ENCODE results near the gene ARHGEF17.

Gene ARHGEF17

DNA sequence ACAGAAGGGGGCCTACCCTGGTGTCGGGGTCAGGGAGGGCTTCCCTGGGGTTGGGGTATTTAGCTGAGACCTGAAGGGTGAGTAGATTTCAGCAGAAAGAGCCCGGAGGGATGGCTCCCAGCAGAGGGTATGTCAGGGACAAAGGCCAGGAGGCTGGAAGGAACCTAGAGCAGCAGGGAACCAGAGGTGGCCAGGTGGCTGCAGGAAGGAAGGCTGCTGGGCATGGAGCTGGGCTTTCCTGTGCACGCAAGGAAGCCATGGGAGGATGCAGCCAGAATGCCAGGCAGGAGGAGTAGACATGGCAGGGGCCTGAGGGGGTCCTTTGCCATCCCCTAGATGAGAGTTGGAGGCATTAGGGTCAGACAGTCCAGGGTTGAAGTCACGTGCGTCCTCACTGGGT lies 40.8 kb downstream of the ARHGEF17 start:
- in situ Hi-C loops (cut with MboI; ENCODE audit: low sequenced_read_pairs), result no loop called here

DNA sequence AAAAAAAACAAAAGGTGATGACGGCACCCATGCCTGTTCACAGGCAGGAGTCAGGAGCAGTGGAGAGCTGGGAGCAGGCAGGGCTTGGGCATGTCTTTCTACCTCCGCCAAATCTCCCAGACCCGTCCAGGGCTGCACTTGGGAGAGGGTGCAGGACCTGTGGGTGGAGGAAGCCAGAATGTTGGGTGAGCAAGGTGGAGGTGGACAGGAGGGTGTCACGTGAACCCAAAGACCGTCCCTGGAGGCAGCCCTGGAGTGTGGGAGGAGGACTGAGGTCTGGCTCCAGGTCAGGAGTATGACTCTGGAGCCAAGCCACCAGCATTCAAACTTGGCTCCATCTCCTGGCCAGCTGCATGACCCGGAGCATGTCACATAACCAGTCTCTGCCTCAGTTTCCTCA lies 41.6 kb downstream of the ARHGEF17 start:
- in situ Hi-C loops (cut with MboI; ENCODE audit: low sequenced_read_pairs), result no loop called here

DNA sequence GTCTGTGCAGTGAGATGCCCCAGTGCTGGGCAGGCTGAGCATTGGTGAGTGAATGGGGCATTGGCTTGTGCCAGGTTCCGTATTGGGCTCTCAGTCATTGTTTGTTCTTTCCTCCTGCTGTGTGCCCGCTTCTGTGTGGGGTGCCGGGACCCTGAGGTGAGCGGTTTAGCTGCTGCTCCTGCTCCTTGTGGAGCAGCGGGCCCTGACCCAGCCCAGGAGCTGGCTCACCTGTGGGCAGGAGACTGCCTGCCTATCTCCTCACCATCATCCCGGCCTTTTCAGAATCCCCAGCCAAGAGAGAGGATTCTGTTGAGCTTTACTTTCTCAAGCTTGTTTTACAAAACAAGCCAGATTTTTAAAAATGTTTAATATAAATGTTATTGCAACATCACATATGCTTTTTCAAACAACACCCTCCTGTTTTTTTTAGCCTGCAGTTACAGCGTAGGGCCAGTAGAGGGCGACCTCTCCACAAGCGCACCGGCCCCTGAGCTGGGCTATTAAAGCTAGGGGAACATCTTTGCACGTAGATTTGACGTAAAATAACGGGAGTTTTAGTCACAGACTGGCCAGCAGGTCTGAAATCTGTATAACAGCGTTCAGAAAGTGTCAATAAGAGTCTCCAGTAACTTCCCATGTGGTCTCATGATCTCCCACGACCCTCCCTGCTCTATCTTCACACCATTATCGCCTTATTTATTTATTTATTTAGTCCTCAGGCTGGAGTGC lies 43.0 kb downstream of the ARHGEF17 start:
- in situ Hi-C loops (cut with MboI; ENCODE audit: low sequenced_read_pairs), result no loop called here

DNA sequence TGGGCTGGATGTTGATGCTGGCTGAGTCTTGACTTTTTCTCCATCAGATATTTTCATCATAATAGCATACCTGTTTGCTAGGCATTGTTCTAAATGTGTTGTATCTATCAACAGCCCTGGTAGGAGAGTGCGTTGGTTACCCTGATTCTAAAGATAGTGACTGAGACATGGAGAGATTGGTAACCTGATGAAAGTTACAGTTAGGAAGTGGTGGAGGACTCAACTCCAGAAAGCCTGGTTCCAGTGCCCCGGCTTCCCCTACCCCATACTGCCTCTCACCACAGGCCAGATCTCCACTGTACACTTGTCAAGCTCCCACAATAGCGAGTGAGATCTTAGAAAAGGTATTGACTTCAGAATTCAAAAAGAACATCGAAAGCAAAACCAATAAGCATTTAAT lies 45.3 kb downstream of the ARHGEF17 start:
- in situ Hi-C loops (cut with MboI; ENCODE audit: low sequenced_read_pairs), result no loop called here

DNA sequence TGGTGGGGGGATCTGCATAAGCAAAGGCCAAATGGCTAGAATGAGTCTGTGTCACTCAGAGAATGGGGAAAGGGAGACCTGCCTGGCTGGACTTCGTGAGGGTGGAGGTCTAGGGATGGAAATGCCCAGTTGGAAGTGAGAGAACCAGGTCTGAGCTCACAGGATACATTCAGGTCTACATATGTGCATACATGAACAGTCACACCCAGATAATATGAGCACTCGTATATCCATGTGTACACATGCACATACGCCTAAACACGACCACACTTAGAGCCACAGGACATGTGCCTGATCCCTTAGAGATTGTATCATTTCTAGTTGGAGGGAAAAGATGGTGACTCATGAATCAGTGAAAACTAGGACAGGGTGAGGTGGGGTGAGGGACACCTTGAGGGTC lies 47.0 kb downstream of the ARHGEF17 start:
- in situ Hi-C loops (cut with MboI; ENCODE audit: low sequenced_read_pairs), result no loop called here

DNA sequence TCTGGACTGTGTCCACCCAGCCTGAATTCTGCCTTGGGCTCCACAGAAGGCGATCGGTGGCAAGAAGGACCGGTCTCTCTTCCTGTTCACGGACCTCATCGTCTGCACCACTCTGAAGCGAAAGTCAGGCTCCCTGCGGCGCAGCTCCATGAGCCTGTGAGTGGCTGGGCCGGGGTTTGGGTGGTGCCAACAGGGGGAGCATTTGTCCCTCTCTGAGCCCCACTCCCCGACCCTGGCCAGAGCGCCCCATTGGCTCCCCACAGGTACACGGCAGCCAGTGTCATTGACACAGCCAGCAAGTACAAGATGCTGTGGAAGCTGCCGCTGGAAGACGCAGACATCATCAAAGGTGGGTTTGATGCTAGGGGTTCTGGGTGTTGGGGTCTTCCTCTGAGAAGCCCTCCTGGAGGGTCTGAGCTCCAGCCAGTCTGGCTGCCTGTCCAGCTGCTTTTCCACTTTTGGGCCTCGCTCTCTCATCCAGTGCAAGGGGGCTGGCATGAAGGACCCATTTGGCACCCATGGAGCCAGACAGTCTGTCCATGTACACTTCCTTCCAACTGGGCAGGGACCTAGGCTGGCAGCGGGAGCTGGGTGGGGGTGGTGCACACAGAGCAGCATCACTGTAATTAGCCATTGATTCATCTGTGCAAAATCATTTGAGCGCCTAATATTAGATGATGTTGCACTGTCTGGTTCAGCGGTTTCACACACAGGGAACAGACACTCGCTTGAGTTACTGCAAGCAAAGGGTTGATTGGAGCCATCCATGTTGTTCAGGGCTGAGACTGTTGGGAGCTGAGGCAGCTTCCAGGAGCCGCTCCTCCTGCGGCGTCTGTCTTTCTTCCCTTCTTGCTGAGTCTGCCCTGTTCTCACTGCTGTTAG lies 49.1 kb downstream of the ARHGEF17 start:
- in situ Hi-C loops (cut with MboI; ENCODE audit: low sequenced_read_pairs), result no loop called here

DNA sequence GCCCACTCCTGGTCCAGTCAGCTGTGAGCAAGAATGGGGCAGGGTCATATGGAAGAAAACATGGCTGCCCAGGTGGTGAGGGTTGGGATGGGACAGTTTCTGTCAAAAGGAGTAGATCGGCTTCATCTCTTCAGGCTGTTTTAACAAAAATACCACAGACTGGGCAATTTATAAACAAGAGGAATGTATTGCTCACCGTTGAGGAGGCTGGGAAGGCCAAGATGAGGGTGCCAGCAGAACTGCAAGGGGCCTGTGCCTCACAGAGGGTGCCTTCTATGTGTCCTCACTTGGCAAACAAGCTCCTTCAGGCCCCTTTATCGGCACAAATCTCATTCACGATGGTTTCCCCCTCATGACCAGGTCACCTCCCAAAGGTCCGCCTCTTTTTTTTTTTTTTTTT lies 50.0 kb downstream of the ARHGEF17 start:
- in situ Hi-C loops (cut with MboI; ENCODE audit: low sequenced_read_pairs), result no loop called here

DNA sequence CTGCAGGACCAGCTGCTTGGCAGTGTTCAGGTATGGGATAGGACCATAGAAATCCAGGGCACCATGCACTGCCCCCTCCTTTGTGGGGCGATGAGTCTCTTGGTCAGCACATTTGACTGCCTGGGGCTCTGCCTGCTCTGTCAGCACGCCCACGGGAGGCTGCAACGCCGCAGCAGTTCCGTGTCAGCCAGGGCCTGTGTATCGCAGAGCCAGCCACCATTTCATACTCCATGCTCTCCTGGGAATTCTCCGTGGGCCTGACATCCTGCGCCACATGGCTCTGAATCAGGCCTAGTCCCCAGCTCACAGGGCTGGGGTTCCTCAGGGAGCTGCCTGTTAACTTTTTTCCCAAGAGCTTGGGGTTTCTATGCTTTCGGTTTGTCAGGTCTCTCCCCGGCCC lies 51.3 kb downstream of the ARHGEF17 start:
- in situ Hi-C loops (cut with MboI; ENCODE audit: low sequenced_read_pairs), result no loop called here

DNA sequence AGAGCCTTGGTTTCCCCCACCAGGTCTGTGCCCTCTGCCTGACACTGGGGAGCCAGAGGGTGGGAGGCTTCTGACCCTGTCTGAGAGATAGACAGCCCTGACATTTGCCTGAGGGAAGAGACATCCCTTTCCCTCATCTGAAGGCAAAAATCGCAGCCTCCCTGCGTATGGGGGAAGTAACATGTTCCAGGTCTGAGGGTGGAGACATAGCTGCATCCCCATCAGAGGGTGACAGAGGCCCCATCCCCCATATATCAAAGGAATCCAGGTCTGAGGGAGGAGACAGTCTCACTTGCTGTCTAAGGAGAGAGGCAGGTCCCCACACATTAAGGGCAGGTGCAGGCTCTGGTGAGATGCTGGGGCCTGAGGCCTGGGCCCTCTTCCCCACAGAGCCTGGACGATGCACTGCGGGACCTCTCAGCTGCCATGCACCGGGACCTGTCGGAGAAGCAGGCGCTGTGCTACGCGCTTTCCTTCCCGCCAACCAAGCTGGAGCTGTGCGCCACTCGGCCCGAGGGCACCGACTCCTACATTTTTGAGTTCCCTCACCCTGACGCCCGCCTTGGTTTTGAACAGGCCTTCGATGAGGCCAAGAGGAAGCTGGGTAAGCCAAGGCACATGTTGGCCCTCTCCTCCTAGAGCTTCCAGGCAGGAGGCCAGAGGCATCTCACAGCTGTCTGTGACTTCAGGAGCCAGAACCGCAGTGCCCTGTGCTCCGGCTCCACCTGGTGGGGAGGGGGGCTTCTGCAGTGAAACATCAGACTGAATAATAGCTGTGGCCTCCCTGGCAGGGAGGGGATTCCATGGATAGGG lies 52.1 kb downstream of the ARHGEF17 start:
- in situ Hi-C loops (cut with MboI; ENCODE audit: low sequenced_read_pairs), result no loop called here

DNA sequence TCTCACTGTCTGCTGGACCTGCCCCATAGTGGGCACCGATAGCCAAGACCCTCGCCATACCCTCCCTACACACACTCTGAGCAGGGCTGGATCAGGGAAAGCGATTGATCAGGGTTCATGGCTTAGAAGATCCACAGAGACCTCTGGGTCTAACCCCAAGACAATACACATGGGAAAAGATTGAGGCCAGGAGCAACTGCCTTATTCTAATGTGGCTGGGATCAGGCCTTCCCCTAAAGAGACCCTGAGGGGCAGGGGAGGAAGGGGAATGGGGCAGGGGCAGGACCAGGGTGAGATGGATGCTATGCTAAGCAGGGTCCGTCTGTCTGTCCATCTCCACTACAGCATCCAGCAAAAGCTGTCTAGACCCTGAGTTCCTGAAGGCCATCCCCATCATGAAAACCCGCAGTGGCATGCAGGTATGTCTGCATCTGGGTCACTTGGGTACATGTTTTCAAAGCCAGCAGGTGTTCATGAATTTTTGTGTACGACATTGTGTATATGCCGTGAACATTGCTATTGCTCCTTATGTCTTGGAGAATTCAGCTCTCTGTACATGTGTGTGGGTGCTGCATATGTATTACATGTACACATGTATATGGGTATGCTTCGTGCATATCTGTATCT lies 52.8 kb downstream of the ARHGEF17 start:
- in situ Hi-C loops (cut with MboI; ENCODE audit: low sequenced_read_pairs), result no loop called here

DNA sequence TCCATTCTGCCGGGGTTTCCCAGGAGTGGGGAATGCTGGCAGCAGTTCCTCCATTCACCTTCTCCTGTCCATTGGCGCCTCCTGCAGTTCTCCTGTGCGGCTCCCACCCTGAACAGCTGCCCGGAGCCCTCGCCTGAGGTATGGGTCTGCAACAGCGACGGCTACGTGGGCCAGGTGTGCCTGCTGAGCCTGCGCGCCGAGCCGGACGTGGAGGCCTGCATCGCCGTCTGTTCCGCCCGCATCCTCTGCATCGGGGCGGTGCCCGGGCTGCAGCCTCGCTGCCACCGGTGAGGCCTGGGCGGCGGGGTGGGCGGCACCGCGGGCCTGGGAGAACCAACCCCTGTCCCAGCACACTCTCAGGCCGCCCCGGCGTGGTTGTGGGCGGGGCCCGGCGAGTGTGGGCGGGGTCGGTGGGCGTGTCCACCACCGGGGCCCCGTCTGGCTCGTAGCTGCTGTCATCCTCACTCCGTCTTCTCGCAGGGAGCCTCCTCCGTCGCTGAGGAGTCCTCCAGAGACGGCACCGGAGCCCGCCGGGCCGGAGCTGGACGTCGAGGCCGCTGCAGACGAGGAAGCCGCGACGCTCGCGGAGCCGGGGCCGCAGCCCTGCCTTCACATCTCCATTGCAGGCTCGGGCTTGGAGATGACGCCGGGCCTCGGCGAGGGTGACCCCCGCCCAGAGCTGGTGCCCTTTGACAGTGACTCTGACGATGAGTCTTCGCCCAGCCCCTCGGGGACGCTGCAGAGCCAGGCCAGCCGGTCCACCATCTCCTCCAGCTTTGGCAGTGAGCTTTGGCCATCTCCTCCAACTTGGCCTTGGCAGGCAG lies 54.1 kb downstream of the ARHGEF17 start:
- in situ Hi-C loops (cut with MboI; ENCODE audit: low sequenced_read_pairs), result no loop called here

DNA sequence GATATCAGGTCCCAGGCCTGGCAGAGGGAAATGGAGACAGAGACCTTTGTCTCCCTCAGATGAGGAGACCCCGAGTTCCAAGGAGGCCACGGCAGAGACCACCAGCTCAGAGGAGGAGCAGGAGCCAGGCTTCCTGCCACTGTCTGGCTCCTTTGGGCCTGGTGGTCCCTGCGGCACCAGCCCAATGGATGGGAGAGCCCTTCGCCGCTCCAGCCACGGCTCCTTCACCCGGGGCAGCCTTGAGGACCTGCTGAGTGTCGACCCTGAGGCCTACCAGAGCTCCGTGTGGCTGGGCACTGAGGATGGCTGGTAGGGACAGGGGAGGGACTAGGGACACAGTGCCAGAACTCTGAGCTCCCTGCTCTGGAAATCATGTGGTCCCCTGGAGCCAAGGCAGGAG lies 55.1 kb downstream of the ARHGEF17 start:
- in situ Hi-C loops (cut with MboI; ENCODE audit: low sequenced_read_pairs), result no loop called here

DNA sequence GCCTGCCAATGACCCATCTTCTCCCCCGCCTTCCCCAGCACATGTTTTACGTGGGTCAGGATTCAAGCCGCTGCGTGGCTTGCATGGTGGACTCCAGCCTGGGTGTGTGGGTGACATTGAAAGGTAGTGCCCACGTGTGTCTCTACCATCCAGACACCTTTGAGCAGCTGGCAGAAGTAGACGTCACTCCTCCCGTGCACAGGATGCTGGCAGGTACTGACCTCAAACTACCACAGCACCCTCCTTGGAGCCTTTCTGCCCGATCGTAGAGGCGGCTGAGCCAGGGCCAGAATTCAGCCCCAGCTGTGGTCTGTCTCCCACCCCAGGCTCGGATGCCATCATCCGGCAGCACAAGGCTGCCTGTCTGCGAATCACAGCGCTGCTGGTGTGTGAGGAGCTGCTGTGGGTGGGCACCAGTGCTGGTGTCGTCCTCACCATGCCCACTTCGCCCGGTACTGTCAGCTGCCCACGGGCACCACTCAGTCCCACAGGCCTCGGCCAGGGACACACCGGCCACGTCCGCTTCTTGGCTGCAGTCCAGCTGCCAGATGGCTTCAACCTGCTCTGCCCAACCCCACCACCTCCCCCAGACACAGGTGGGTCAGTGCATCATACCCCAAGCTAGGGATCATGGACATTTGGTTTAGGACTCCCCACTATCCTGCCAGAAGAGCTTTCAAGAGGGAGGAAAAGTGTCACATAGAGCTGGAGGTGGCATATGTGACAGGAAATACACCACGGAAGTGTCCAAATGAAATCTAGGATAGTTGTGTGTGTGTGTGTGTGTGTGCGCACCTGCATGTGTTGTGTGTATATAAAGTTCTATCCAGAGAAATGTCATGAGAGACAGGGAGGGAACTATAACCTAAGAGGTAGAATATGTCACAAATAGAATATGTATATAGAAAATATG lies 57.5 kb downstream of the ARHGEF17 start:
- in situ Hi-C loops (cut with MboI; ENCODE audit: low sequenced_read_pairs), result no loop called here

DNA sequence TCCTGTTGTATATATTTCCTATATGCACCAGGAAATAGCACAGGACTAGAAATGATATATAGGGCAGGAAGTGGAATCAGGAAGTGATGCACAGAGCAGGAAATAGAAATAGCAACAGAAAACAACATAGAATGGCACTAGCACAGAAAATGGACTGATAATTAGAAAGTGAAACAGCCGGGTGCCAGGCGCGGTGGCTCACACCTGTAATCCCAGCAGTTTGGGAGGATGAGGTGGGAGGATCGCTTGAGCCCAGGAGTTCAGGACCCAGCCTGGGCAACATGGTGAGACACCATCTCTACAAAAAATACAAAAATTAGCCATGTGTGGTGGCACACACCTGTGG lies 58.2 kb downstream of the ARHGEF17 start:
- in situ Hi-C loops (cut with MboI; ENCODE audit: low sequenced_read_pairs), result no loop called here

DNA sequence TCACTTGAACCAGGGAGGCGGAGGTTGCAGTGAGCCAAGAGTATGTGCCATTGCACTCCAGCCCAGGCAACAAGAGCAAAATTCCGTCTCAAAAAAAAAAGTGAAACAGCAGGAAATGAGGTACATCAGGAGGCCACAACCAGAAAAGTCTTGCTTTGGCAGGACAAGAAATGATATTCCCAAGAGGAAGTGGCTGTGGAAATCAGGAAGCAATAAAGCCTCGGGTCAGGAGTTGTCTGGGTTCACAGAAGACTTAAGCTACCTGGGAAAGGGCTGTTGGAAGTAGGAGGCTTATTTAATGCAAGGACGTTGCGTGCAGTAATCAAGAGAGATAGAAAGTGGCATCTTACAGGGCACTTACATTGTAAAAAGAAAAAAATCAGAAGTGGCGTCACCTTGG lies 58.9 kb downstream of the ARHGEF17 start:
- in situ Hi-C loops (cut with MboI; ENCODE audit: low sequenced_read_pairs), result no loop called here

DNA sequence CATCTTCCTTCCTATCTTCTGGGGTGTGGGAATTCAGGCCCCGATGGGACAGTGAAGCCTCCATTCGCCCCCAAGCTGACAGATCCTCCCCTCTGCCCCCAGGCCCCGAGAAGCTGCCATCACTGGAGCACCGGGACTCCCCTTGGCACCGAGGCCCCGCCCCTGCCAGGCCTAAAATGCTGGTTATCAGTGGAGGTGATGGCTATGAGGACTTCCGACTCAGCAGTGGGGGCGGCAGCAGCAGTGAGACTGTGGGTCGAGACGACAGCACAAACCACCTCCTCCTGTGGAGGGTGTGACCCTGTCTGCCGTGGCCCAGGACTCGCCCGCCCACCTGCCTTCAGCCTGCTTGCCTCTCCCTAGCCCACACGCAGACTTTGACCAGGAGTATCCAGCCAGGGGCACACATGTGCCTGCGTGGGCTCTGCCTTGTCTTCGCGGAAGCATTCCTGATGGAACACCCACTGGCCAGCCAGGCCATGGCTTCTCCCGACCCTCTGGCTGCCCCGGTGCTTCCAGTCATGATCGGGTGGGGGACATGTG lies 59.5 kb downstream of the ARHGEF17 start:
- in situ Hi-C loops (cut with MboI; ENCODE audit: low sequenced_read_pairs), result no loop called here

DNA sequence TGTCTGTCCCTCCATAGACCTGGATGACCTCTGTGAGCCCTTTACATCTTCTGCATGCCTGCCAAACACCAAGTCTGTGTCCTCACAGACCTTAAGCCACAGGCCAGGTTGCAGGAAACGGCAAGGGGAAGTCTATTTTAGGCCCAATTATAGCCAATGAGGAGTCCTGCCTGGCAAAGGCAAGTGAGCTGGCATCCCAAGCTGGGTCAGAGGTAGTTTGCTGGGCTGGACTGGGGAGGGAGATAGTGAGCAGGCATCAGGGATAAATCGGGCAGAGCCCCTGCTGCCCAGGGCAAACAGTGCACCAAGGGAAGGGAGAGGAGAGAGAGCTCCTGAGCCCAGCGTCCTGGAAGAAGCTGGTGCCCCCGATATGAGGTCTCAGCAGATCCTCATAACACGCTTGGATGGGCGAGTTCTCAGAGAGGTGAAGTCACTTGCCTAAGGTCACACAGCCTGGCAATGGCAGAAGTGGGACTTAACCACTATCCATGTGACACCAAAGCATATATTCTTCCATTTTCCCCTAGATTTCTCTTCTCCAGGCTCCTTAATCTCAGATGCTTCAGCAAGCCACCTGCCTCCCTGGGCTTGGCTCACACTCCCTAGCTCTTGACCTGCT lies 64.4 kb downstream of the ARHGEF17 start:
- in situ Hi-C loops (cut with MboI; ENCODE audit: low sequenced_read_pairs), result no loop called here

DNA sequence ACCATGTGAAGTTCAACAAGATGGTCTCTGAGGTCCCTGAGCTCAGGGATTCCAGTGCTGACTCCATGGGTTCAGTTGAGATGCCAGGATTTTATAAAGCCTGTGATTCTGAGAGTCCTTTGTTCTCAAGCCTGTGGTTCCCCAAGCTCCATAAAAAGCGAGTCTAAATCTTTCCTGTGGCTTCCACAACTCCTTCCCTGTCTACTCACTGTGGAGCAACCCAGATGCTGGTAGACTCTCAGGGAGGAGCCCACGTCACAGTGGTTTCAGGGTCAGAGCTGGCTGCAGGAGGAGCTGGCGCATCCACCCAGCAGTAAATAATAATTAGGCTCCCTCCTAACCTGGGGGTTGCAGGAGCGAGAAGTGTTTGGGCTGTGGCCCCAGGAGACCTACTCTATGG lies 66.1 kb downstream of the ARHGEF17 start:
- in situ Hi-C loops (cut with MboI; ENCODE audit: low sequenced_read_pairs), result no loop called here

DNA sequence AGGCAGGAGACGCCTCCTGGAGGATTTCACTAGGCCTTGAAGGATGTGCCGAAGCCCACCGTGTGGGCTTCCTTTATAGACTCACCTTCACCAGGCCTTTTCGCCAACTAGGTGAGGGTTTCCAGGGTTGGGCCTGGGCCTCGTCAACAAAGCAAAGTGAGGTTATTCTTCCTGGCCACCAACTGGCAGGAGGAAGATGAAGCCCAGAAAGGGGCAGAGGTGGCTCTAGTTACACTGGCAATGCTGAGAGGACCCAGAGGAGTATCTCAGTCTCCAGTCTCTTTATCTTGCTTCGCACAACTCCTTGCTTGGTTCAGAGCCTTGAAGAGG lies 67.7 kb downstream of the ARHGEF17 start:
- in situ Hi-C loops (cut with MboI; ENCODE audit: low sequenced_read_pairs), result no loop called here

Measured in HL-60/S4 treated with retinoic acid at 250 ng/mL for 4 days and 3 days (cell line).